A673 (cell line): Measurements from ENCODE around the gene TTC16. TPM values are rescaled to one million over a fixed set of nuclear protein-coding genes. Genes with fewer than 3 reads are reported as not detected.

Source experiments
- BruUV-seq: library from RNA; stranded (reverse); fragments of 400-500 nt; replicated peaks from 2 replicates; lab custom pipeline; 2021; lab: Mats Ljungman, UMichigan
- CTCF ChIA-PET: fragments of 300-600 bp; sonication (Branson Sonifier 250); formaldehyde crosslinking; loops from one replicate; lab custom pipeline; 2022; ENCODE audit warnings: antibody characterized with exemption; lab: Charles Lee
- POLR2A ChIA-PET: fragments of 300-600 bp; sonication (Branson Sonifier 250); formaldehyde crosslinking; loops from one replicate; lab custom pipeline; 2022; ENCODE audit warnings: antibody characterized with exemption; ENCODE audit not compliant: low non-redundant PET; lab: Charles Lee
- DNase-seq: peaks from one replicate; pipeline ENCODE4 v3.0.0-alpha.2; 2015; ENCODE audit warnings: low spot score
- H3K27ac ChIP-seq: fragments of 200-600 bp; sonication (generic); 2 replicates; pipeline ENCODE4 v1.5.1; 2016; ENCODE audit warnings: mixed run types, low read depth, mild to moderate bottlenecking, mixed read lengths, antibody characterized with exemption, low read length; ENCODE audit not compliant: poor library complexity, severe bottlenecking
- H3K27me3 ChIP-seq: fragments of 200-600 bp; sonication (generic); replicated peaks from 2 replicates; pipeline ENCODE4 v1.6.1; 2017; ENCODE audit warnings: mixed run types, low read depth, mild to moderate bottlenecking, mixed read lengths, antibody characterized with exemption, low read length; ENCODE audit not compliant: insufficient read depth, poor library complexity
- H3K36me3 ChIP-seq: fragments of 200-600 bp; sonication (generic); 2 replicates; pipeline ENCODE4 v1.6.1; 2016; ENCODE audit warnings: mixed run types, mild to moderate bottlenecking, mixed read lengths, antibody characterized with exemption, low read length; ENCODE audit not compliant: insufficient read depth, poor library complexity, severe bottlenecking
- H3K4me1 ChIP-seq: fragments of 200-600 bp; sonication (generic); 2 replicates; pipeline ENCODE4 v1.6.1; 2017; ENCODE audit warnings: mixed run types, mild to moderate bottlenecking, mixed read lengths, antibody characterized with exemption, low read length; ENCODE audit not compliant: insufficient read depth, poor library complexity, severe bottlenecking
- H3K4me3 ChIP-seq: fragments of 200-600 bp; sonication (generic); 2 replicates; pipeline ENCODE4 v1.5.1; 2016; ENCODE audit warnings: low read depth, mixed run types, mild to moderate bottlenecking, mixed read lengths, low read length; ENCODE audit not compliant: poor library complexity, severe bottlenecking
- H3K9me3 ChIP-seq: fragments of 200-600 bp; sonication (generic); 2 replicates; pipeline ENCODE4 v1.6.1; 2016; ENCODE audit warnings: mixed run types, low read depth, mild to moderate bottlenecking, mixed read lengths, antibody characterized with exemption, low read length; ENCODE audit not compliant: poor library complexity, severe bottlenecking
- CTCF ChIP-seq: fragments of 300-800, 200-600 bp; sonication (generic); conservative IDR thresholded peaks from 2 replicates; pipeline ENCODE4 v1.5.1; 2017; ENCODE audit warnings: low read depth, mild to moderate bottlenecking, antibody characterized with exemption, low read length, moderate library complexity, mixed read lengths
- EZH2 ChIP-seq: fragments of 200-600 bp; sonication (generic); IDR thresholded peaks from 2 replicates; pipeline ENCODE4 v1.6.1; 2017; ENCODE audit warnings: borderline replicate concordance, low read depth, mild to moderate bottlenecking, mixed read lengths, antibody characterized with exemption, low read length; ENCODE audit not compliant: poor library complexity, severe bottlenecking
- intact Hi-C: fragments of 100-400 bp; cut with micrococcal nuclease; formaldehyde crosslinking; loops from one replicate; pipeline ENCODE4 v1.10.0; 2022; ENCODE audit not compliant: unreplicated experiment
- total RNA-seq: library from RNA; stranded (reverse); gene quantifications from 2 replicates; pipeline ENCODE4 v1.2.3, GENCODE V29; 2021

The TTC16 gene
- total RNA-seq, 1 experiment from 2014 or later = not detected

GRCh38 chr9:127773272-127773671 lies 57.4 kb downstream of the TTC16 start:
- CTCF ChIA-PET = no interaction called here
- no peak for DNase-seq
- H3K4me1 ChIP-seq = peaks cover 7% of the 10 kb centered on the region
- no TSS peak for BruUV-seq
- no peak overlapping the region for H3K4me3 ChIP-seq
- H3K27ac ChIP-seq = no peak overlapping the region
- no peaks in the 10 kb centered on the region for H3K36me3 ChIP-seq
- TF ChIP-seq CTCF (no peak), EZH2 (no peak)
- no peaks in the 10 kb centered on the region for H3K9me3 ChIP-seq
- intact Hi-C loops = no loop called here
- POLR2A ChIA-PET = no interaction called here
- no peaks in the 10 kb centered on the region for H3K27me3 ChIP-seq

GRCh38 chr9:127773981-127774380 lies 58.1 kb downstream of the TTC16 start:
- H3K27ac ChIP-seq = no peak overlapping the region
- peaks cover 7% of the 10 kb centered on the region for H3K4me1 ChIP-seq
- no peak overlapping the region for H3K4me3 ChIP-seq
- intact Hi-C loops = no loop called here
- ChIA-PET CTCF (no interaction called here), POLR2A (no interaction called here)
- DNase-seq = no peak
- no peaks in the 10 kb centered on the region for H3K27me3 ChIP-seq
- no TSS peak for BruUV-seq
- TF ChIP-seq EZH2 (no peak), CTCF (no peak)
- H3K9me3 ChIP-seq = no peaks in the 10 kb centered on the region
- no peaks in the 10 kb centered on the region for H3K36me3 ChIP-seq

GRCh38 chr9:127776195-127776923 lies 60.5 kb downstream of the TTC16 start:
- intact Hi-C loops = no loop called here
- TF ChIP-seq CTCF (no peak), EZH2 (no peak)

More at GRCh38 chr9:127776195-127776923, 60.5 kb downstream of the TTC16 start:
- Histone ChIP-seq H3K36me3 (no peaks in the 10 kb centered on the region), H3K4me1 (no peaks in the 10 kb centered on the region), H3K27me3 (no peaks in the 10 kb centered on the region), H3K27ac (no peak overlapping the region), H3K9me3 (no peaks in the 10 kb centered on the region), H3K4me3 (no peak overlapping the region)
- CTCF ChIA-PET = no interaction called here
- peak; percentile 50 for DNase-seq
- no TSS peak for BruUV-seq
- POLR2A ChIA-PET = no interaction called here
